H9 (cell line): Measurements from ENCODE around the gene HEBP2. TPM values are rescaled to one million over a fixed set of nuclear protein-coding genes. Genes with fewer than 3 reads are reported as not detected.

ENCODE experiments used
- DNase-seq: peaks from one replicate; pipeline ENCODE4 v3.0.0-alpha.2; 2017
- H2AFZ ChIP-seq: one replicate; pipeline ENCODE4 v1.6.1; 2013; ENCODE audit warnings: mild to moderate bottlenecking, low read length, control low read depth, moderate library complexity
- H2AK5ac ChIP-seq: 2 replicates; pipeline ENCODE4 v1.6.1; 2013; ENCODE audit warnings: low read length, control low read depth, mixed read lengths; ENCODE audit not compliant: insufficient read length
- H2BK120ac ChIP-seq: one replicate; pipeline ENCODE4 v1.6.1; 2013; ENCODE audit warnings: low read depth, mild to moderate bottlenecking, low read length, control low read depth, inconsistent platforms; ENCODE audit not compliant: poor library complexity, severe bottlenecking
- H2BK12ac ChIP-seq: 2 replicates; pipeline ENCODE4 v1.6.1; 2013; ENCODE audit warnings: low read length, control low read depth, mixed read lengths, low read depth; ENCODE audit not compliant: insufficient read length
- H2BK15ac ChIP-seq: 2 replicates; pipeline ENCODE4 v1.6.1; 2013; ENCODE audit warnings: low read depth, low read length, control low read depth
- H2BK20ac ChIP-seq: one replicate; pipeline ENCODE4 v1.6.1; 2013; ENCODE audit warnings: low read depth, mild to moderate bottlenecking, low read length, control low read depth, inconsistent platforms; ENCODE audit not compliant: poor library complexity, severe bottlenecking
- H2BK5ac ChIP-seq: 2 replicates; pipeline ENCODE4 v1.6.1; 2013; ENCODE audit warnings: low read length, control low read depth, mixed read lengths; ENCODE audit not compliant: insufficient read length
- H3K14ac ChIP-seq: 2 replicates; pipeline ENCODE4 v1.6.1; 2013; ENCODE audit warnings: low read length, control low read depth; ENCODE audit not compliant: insufficient read depth
- H3K18ac ChIP-seq: 2 replicates; pipeline ENCODE4 v1.6.1; 2013; ENCODE audit warnings: low read depth, mild to moderate bottlenecking, mixed read lengths, low read length, control low read depth; ENCODE audit not compliant: insufficient read length
- H3K23ac ChIP-seq: 2 replicates; pipeline ENCODE4 v1.6.1; 2013; ENCODE audit warnings: low read length, control low read depth, mixed read lengths, low read depth; ENCODE audit not compliant: insufficient read length
- H3K23me2 ChIP-seq: 2 replicates; pipeline ENCODE4 v1.6.1; 2013; ENCODE audit warnings: low read depth, mild to moderate bottlenecking, mixed read lengths, low read length, control low read depth; ENCODE audit not compliant: insufficient read length, poor library complexity, severe bottlenecking
- H3K27ac ChIP-seq: 2 replicates; pipeline ENCODE4 v1.5.1; 2013; ENCODE audit warnings: low read length, control low read depth, mixed read lengths, low read depth; ENCODE audit not compliant: insufficient read length
- H3K27me3 ChIP-seq: 2 replicates; pipeline ENCODE4 v1.6.1; 2013; ENCODE audit warnings: low read length, control low read depth, inconsistent platforms; ENCODE audit not compliant: insufficient read depth
- H3K4ac ChIP-seq: 2 replicates; pipeline ENCODE4 v1.6.1; 2013; ENCODE audit warnings: low read depth, mild to moderate bottlenecking, control low read depth, inconsistent platforms, low read length, moderate library complexity
- H3K4me1 ChIP-seq: 2 replicates; pipeline ENCODE4 v1.6.1; 2013; ENCODE audit warnings: low read length, control low read depth, inconsistent platforms; ENCODE audit not compliant: insufficient read depth
- H3K4me2 ChIP-seq: 2 replicates; pipeline ENCODE4 v1.6.1; 2013; ENCODE audit warnings: low read length, control low read depth, mixed read lengths; ENCODE audit not compliant: insufficient read length, insufficient read depth
- H3K56ac ChIP-seq: 2 replicates; pipeline ENCODE4 v1.6.1; 2013; ENCODE audit warnings: low read depth, mild to moderate bottlenecking, mixed read lengths, low read length, control low read depth; ENCODE audit not compliant: insufficient read length
- H3K79me1 ChIP-seq: 2 replicates; pipeline ENCODE4 v1.6.1; 2013; ENCODE audit warnings: low read depth, mild to moderate bottlenecking, moderate library complexity, low read length, control low read depth, inconsistent platforms; ENCODE audit not compliant: insufficient read depth, poor library complexity, severe bottlenecking
- H3K79me2 ChIP-seq: 2 replicates; pipeline ENCODE4 v1.6.1; 2013; ENCODE audit warnings: low read length, control low read depth, inconsistent platforms; ENCODE audit not compliant: insufficient read depth
- H3K9ac ChIP-seq: 2 replicates; pipeline ENCODE4 v1.6.1; 2013; ENCODE audit warnings: low read length, control low read depth, mixed read lengths; ENCODE audit not compliant: insufficient read length; ENCODE audit errors: extremely low read depth
- H3K9me3 ChIP-seq: one replicate; pipeline ENCODE4 v1.6.1; 2013; ENCODE audit warnings: low read depth, low read length, inconsistent platforms; ENCODE audit not compliant: control insufficient read depth
- H3T11ph ChIP-seq: one replicate; pipeline ENCODE4 v1.6.1; 2013; ENCODE audit warnings: mild to moderate bottlenecking, low read length, control low read depth, inconsistent platforms
- H4K20me1 ChIP-seq: one replicate; pipeline ENCODE4 v1.6.1; 2013; ENCODE audit not compliant: control insufficient read depth, insufficient read length, insufficient read depth
- H4K5ac ChIP-seq: 2 replicates; pipeline ENCODE4 v1.6.1; 2013; ENCODE audit warnings: low read depth, mild to moderate bottlenecking, mixed read lengths, low read length, control low read depth; ENCODE audit not compliant: insufficient read length
- H4K8ac ChIP-seq: replicated peaks from 2 replicates; pipeline ENCODE4 v1.6.1; 2013; ENCODE audit warnings: low read length, control low read depth, mixed read lengths, low read depth; ENCODE audit not compliant: insufficient read length
- H4K91ac ChIP-seq: 2 replicates; pipeline ENCODE4 v1.6.1; 2013; ENCODE audit warnings: low read depth, mild to moderate bottlenecking, moderate library complexity, mixed read lengths, low read length, control low read depth; ENCODE audit not compliant: insufficient read length
- H3K27ac Mint-ChIP-seq, 3 experiments: 2 replicates in 2 of 3; 3 replicates in 1 of 3; pipeline ENCODE4 v1.8.0; 2020 to 2021; ENCODE audit warnings: mixed read lengths in 3 of 3, mild to moderate bottlenecking in 1 of 3, moderate library complexity in 1 of 3
- H3K27me3 Mint-ChIP-seq: 2 replicates; pipeline ENCODE4 v1.8.0; 2021; ENCODE audit warnings: low read depth, mild to moderate bottlenecking, moderate library complexity, mixed read lengths
- H3K36me3 Mint-ChIP-seq, 3 experiments: 2 replicates in 2 of 3; 3 replicates in 1 of 3; pipeline ENCODE4 v1.8.0; 2020 to 2021; ENCODE audit warnings: low read depth in 3 of 3, mixed read lengths in 3 of 3; ENCODE audit not compliant: insufficient read depth in 1 of 3
- H3K4me1 Mint-ChIP-seq, 2 experiments: 2 replicates each; pipeline ENCODE4 v1.8.0; 2020; ENCODE audit warnings: mixed read lengths in 2 of 2
- H3K4me3 Mint-ChIP-seq, 2 experiments: 2 replicates in 1 of 2; 3 replicates in 1 of 2; pipeline ENCODE4 v1.8.0; 2020 to 2021; ENCODE audit warnings: mild to moderate bottlenecking in 2 of 2, mixed read lengths in 2 of 2, moderate library complexity in 1 of 2
- H3K9me3 Mint-ChIP-seq, 2 experiments: 2 replicates in 1 of 2; 3 replicates in 1 of 2; pipeline ENCODE4 v1.8.0; 2020; ENCODE audit warnings: mild to moderate bottlenecking in 2 of 2, mixed read lengths in 2 of 2, moderate library complexity in 1 of 2
- CTCF ChIP-seq: fragments of 200-600 bp; sonication (generic); conservative IDR thresholded peaks from 3 replicates; pipeline ENCODE4 v1.8.0; 2021; ENCODE audit warnings: antibody characterized with exemption, mild to moderate bottlenecking
- WGBS: extraction: QIAGEN DNeasy Blood & Tissue Kit; methylation state at CpG from one replicate; pipeline ENCODE4 v1.1.7; 2013; ENCODE audit warnings: missing lambda C conversion rate, low lambda C conversion rate, mixed read lengths; ENCODE audit not compliant: insufficient read length; ENCODE audit errors: extremely low coverage; 5-methylcytosine and 5-hydroxymethylcytosine counted together
- long read RNA-seq: library from polyadenylated mRNA; unstranded; transcript quantifications from one replicate; pipeline ENCODE4 v2.0.0, GENCODE V29; 2020
- total RNA-seq: library from RNA; stranded (reverse); gene quantifications from 2 replicates; pipeline ENCODE4 v1.2.1, GENCODE V29; 2021

Gene HEBP2, protein sequence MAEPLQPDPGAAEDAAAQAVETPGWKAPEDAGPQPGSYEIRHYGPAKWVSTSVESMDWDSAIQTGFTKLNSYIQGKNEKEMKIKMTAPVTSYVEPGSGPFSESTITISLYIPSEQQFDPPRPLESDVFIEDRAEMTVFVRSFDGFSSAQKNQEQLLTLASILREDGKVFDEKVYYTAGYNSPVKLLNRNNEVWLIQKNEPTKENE
- total RNA-seq: 57.0 and 57.8 TPM in 2 replicates
- long read RNA-seq, full-length matches to known transcripts: 1 of 13 reads
- long read RNA-seq, partial matches to known transcripts: 5 of 13 reads
- long read RNA-seq, other reads (novel, unspliced or antisense): 7 of 13 reads

- H3K9me3 Mint-ChIP-seq: no peaks in the 10 kb centered on the region; a peak in 1 of 5 replicates
- WGBS: no CpG with 5 or more reads among the region's 92 CpGs
- Histone ChIP-seq H4K8ac (no peak within 1 kb of the TSS), H2BK15ac (no peak within 1 kb of the TSS), H3K4me2 (peak within 1 kb of the TSS; percentile 95), H2AFZ (peak within 1 kb of the TSS; percentile 57), H3K18ac (peak within 1 kb of the TSS; percentile 59), H4K20me1 (no peaks in the 10 kb centered on the region), H3K27me3 (no peaks in the 10 kb centered on the region), H3K14ac (peak within 1 kb of the TSS; percentile 67), H4K5ac (no peak within 1 kb of the TSS), H3K9ac (peak within 1 kb of the TSS; percentile 64), H2BK20ac (no peak within 1 kb of the TSS), H3K4ac (no peak within 1 kb of the TSS), H3K79me2 (no peaks in the 10 kb centered on the region), H3K27ac (no peak within 1 kb of the TSS), H3K79me1 (no peaks in the 10 kb centered on the region), H3K4me1 (no peaks in the 10 kb centered on the region), H3K9me3 (no peaks in the 10 kb centered on the region), H2BK5ac (no peak within 1 kb of the TSS), H2BK120ac (no peak within 1 kb of the TSS), H4K91ac (no peak within 1 kb of the TSS), H2AK5ac (no peak within 1 kb of the TSS), H2BK12ac (no peak within 1 kb of the TSS), H3K56ac (no peak within 1 kb of the TSS), H3K23me2 (peaks cover 17% of the 10 kb centered on the region), H3K23ac (no peak within 1 kb of the TSS), H3T11ph (no peak within 1 kb of the TSS)
- no peaks in the 10 kb centered on the region; the same call in 1 of the 2 replicates for H3K27me3 Mint-ChIP-seq
- peaks cover 4 to 12% of the 10 kb centered on the region in 2 experiments for H3K4me1 Mint-ChIP-seq
- peak; percentile 99 for DNase-seq
- H3K27ac Mint-ChIP-seq: peak within 1 kb of the TSS in 1 of 3 experiments; percentile 87; a peak in 3 of 7 replicates
- peak within 1 kb of the TSS; percentile 90 to 91 for H3K4me3 Mint-ChIP-seq
- TF ChIP-seq CTCF: peak; percentile 84
- peaks cover 2 to 32% (median 32%) of the 10 kb centered on the region in 3 experiments; a peak in 6 of 7 replicates for H3K36me3 Mint-ChIP-seq
Measured at GRCh38 chr6:138403801-138404665, at the start of gene HEBP2. HEBP2 (plus strand) TSS chr6:138404223; CDS start chr6:138404496, 273 bp downstream.
